DMS79 treated with DMSO at 0.1 percent for 48 hours (cell line): ENCODE data around the gene TMCC2.

ENCODE experiments used
- DNase-seq: peaks from one replicate; lab custom pipeline; 2025; lab: John Stamatoyannopoulos, UW

Gene TMCC2

GRCh38 chr1:205303247-205303888 is 75.6 kb downstream of the TMCC2 start:
- DNase-seq: no peak

- DNase-seq: no peak
Measured at GRCh38 chr1:205304046-205304694, 76.4 kb downstream of the TMCC2 start.

GRCh38 chr1:205304695-205305070 is 76.9 kb downstream of the TMCC2 start:
- DNase-seq: no peak

- DNase-seq: no peak
Measured at GRCh38 chr1:205306929-205307566, 79.3 kb downstream of the TMCC2 start.

GRCh38 chr1:205309741-205310140 is 82.0 kb downstream of the TMCC2 start:
- no peak for DNase-seq

GRCh38 chr1:205310976-205311704 is 83.4 kb downstream of the TMCC2 start:
- no peak for DNase-seq

GRCh38 chr1:205312866-205313562 is 85.3 kb downstream of the TMCC2 start:
- no peak for DNase-seq

GRCh38 chr1:205313563-205314308 is 86.0 kb downstream of the TMCC2 start:
- DNase-seq: peak; percentile 95

GRCh38 chr1:205315008-205315618 is 87.4 kb downstream of the TMCC2 start:
- DNase-seq: no peak

GRCh38 chr1:205316161-205316566 is 88.4 kb downstream of the TMCC2 start:
- DNase-seq: peak; percentile 47

GRCh38 chr1:205317311-205317917 is 89.7 kb downstream of the TMCC2 start:
- peak; percentile 97 for DNase-seq

- DNase-seq: peak; percentile 92
Measured at GRCh38 chr1:205318231-205318991, 90.7 kb downstream of the TMCC2 start.

- DNase-seq: peak; percentile 94
Measured at GRCh38 chr1:205319081-205320018, 91.6 kb downstream of the TMCC2 start.

GRCh38 chr1:205321162-205321958 is 93.6 kb downstream of the TMCC2 start, which contains the start of gene NUAK2:
Gene NUAK2 (minus strand): TSS chr1:205321745. CDS start chr1:205321628, 117 bp downstream.
- peak; percentile 86 for DNase-seq

GRCh38 chr1:205321959-205322283 is 94.2 kb downstream of the TMCC2 start:
- DNase-seq: no peak
